ENCODE measurements around the gene ANKRD29.
A peak's percentile ranks its signal among the peaks of the same experiment; 100 is the strongest.
"Not testable (repeated sequence)": the region's sequence is repeated elsewhere in the genome, so short reads cannot be mapped to it uniquely, and the experiment has no call there.

ANKRD29 gene

DNA sequence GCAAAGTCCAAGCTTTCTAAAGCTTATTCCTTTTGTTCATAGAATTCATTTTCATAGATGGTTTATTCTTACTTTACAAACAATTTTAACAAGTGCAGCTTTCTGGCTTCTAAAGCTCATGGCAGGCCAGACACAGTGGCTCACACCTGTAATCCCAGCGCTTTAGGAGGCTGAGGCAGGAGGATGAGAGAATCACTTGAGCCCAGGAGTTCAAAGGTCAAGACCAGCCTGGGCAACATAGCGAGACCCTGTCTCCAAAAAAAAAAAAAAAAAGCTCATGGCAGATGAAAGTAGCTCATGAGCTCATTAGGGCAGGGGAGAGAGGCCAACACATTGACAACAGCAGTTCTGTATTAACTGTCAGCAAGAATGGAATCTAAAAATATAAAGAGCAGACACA, 48.3 kb downstream of the ANKRD29 start:
- TF ChIP-seq JUND (IDR thresholded peaks at IDR 0.05; ENCODE audit: low read depth) = no peak
- in situ Hi-C loops (cut with HindIII; ENCODE audit: low pct_unique_long_range_greater_than_20kb, low sequenced_read_pairs) = no loop called here
- no peak for DNase-seq (ENCODE audit: low read depth in 1 of 2, low spot score in 1 of 2)

DNA sequence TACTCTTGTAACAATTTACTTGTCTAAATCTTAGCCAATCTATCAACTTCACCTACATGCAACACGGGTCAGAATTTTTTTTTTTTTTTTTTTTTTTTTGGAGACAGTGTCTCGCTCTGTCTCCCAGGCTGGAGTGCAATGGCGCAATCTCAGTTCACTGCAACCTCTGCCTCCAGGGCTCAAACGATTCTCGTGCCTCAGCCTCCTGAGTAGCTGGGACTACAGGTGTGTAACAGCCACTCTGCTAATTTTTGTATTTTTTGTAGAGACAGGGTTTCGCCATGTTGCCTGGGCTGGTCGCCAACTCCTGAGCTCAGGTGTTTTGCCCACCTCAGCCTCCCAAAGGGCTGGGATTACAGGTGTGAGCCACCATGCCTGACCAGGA, 49.6 kb downstream of the ANKRD29 start:
- in situ Hi-C loops (cut with HindIII; ENCODE audit: low pct_unique_long_range_greater_than_20kb, low sequenced_read_pairs); DNase-seq (ENCODE audit: low read depth in 1 of 2, low spot score in 1 of 2): not testable (repeated sequence)

DNA sequence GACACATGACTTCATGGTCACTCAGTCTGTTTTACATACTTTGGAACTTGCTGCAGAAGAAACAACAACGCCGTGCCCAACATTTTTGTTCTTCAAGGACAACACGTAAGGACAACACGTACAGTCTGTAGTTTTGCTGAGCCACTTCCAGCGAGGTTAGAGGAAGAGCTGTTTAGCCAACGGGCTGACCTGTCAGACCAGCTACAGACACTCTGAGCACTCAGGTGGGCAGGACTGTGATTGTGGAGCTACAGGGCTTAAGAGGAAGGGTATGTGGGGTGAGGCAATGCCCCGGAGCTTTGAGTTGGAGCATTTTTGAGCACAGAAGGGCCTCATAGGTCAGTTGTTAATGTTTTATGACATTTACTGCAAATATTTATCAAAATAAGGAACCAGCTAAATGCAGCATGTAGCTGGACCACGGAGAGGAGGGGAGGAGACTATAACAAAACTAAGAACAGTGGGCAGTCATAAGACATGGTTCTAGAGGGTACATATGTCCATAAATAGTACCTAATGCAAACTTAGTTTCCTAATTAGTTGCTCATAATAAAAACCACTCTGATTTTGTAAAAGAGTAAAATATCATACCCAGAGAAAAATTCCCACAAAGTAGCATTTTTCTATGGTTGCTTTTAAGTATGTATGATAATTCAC, 50.1 kb downstream of the ANKRD29 start:
- TF ChIP-seq JUND (IDR thresholded peaks at IDR 0.05; ENCODE audit: low read depth) = no peak
- in situ Hi-C loops (cut with HindIII; ENCODE audit: low pct_unique_long_range_greater_than_20kb, low sequenced_read_pairs) = no loop called here
- peak in 1 of 2 experiments; percentile 31 for DNase-seq (ENCODE audit: low read depth in 1 of 2, low spot score in 1 of 2)

- in situ Hi-C loops (cut with HindIII; ENCODE audit: low pct_unique_long_range_greater_than_20kb, low sequenced_read_pairs) = no loop called here
- no peak for DNase-seq (ENCODE audit: low read depth in 1 of 2, low spot score in 1 of 2)
- no peak for TF ChIP-seq JUND (IDR thresholded peaks at IDR 0.05; ENCODE audit: low read depth)
Measured at GRCh38 chr18:23609390-23610023, 53.2 kb downstream of the ANKRD29 start.

DNA sequence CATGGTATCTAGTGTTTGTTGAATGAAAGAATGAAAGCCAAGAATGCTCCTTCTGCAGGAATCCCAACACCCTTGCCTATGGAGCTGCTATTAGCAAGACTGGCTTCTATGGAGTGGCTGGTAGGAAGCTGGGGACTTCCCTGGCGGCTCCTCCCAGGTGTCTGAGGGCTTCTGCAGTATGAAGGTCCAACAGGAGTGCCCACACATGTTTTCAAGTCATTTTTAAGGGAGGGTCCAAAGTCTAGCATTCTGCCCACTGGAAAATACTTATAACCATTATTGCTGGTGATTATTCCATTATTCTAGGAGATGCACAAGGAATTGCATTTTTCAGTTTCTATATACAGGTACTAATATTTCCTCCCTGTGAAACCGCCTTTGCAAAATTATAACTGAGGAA, 54.5 kb downstream of the ANKRD29 start:
- no peak for TF ChIP-seq JUND (IDR thresholded peaks at IDR 0.05; ENCODE audit: low read depth)
- in situ Hi-C loops (cut with HindIII; ENCODE audit: low pct_unique_long_range_greater_than_20kb, low sequenced_read_pairs) = no loop called here
- no peak for DNase-seq (ENCODE audit: low read depth in 1 of 2, low spot score in 1 of 2)

- DNase-seq (ENCODE audit: low read depth in 1 of 2, low spot score in 1 of 2) = peak in 1 of 2 experiments; percentile 30
- no peak for TF ChIP-seq JUND (IDR thresholded peaks at IDR 0.05; ENCODE audit: low read depth)
- in situ Hi-C loops (cut with HindIII; ENCODE audit: low pct_unique_long_range_greater_than_20kb, low sequenced_read_pairs) = no loop called here
Measured at GRCh38 chr18:23605941-23606340, 56.8 kb downstream of the ANKRD29 start.

GRCh38 chr18:23599809-23600208, 62.9 kb downstream of the ANKRD29 start:
- DNase-seq (ENCODE audit: low read depth in 1 of 2, low spot score in 1 of 2) = no peak
- in situ Hi-C loops (cut with HindIII; ENCODE audit: low pct_unique_long_range_greater_than_20kb, low sequenced_read_pairs) = no loop called here
- TF ChIP-seq JUND (IDR thresholded peaks at IDR 0.05; ENCODE audit: low read depth) = no peak

- in situ Hi-C loops (cut with HindIII; ENCODE audit: low pct_unique_long_range_greater_than_20kb, low sequenced_read_pairs) = no loop called here
- no peak for TF ChIP-seq JUND (IDR thresholded peaks at IDR 0.05; ENCODE audit: low read depth)
- DNase-seq (ENCODE audit: low read depth in 1 of 2, low spot score in 1 of 2) = no peak
Measured at GRCh38 chr18:23596183-23596582, 66.5 kb downstream of the ANKRD29 start.

DNA sequence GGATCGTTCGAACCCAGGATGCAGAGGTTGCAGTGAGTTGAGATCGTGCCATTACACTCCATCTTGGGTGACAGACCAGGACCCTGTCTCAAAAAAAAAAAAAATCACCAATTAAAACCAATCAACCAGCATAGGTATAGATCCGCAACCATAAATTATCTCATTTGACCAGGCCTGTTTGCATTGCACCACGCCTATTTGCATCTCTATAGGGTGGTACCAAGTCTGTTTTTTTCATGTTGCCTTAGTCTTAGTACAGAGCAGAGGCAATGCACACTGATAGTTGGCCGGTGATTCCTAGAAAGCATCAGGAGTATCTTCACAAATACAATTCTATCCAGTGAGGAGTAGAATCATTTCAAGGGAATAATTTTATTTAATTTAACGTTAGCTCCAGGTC, 67.1 kb downstream of the ANKRD29 start:
- no peak for TF ChIP-seq JUND (IDR thresholded peaks at IDR 0.05; ENCODE audit: low read depth)
- DNase-seq (ENCODE audit: low read depth in 1 of 2, low spot score in 1 of 2) = no peak
- in situ Hi-C loops (cut with HindIII; ENCODE audit: low pct_unique_long_range_greater_than_20kb, low sequenced_read_pairs) = no loop called here

DNA sequence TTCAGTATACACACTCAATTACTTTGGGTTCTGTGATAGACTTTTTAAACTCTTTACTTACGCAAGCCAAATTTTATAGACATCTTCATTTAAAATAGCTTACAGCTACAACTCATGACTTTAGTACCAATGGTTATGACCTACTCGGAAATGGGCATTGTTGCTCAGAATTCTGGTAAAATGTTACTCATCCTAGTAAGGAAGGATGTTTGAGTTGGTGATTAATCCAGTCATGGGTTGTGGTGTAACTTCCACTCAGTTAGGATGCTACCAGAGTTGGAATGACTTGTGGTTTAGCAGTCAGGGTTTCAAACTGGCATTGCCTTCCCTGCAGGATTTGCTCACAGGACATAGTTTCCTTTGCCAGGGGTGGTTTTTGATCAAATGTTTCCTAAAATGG, 69.0 kb downstream of the ANKRD29 start:
- no peak for DNase-seq (ENCODE audit: low read depth in 1 of 2, low spot score in 1 of 2)
- TF ChIP-seq JUND (IDR thresholded peaks at IDR 0.05; ENCODE audit: low read depth) = no peak
- in situ Hi-C loops (cut with HindIII; ENCODE audit: low pct_unique_long_range_greater_than_20kb, low sequenced_read_pairs) = no loop called here

DNA sequence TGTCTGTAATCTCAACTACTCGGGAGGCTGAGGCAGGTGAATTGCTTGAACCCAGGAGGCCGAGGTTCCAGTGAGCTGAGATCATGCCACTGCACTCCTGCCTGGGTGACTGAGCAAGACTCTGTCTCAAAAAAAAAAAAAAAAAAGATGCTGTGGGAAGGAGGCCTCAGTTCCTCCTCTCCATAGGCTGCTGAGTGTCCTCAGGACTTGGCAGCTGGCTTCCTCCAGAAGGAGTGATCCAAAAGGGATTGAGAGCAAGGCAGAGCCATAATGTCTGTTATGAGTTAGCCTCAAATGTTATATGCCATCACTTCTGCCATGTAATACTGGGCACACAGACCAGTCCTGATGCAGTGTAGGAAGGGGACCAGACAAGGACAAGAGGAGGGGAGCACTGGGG, 69.8 kb downstream of the ANKRD29 start:
- no peak for TF ChIP-seq JUND (IDR thresholded peaks at IDR 0.05; ENCODE audit: low read depth)
- no peak for DNase-seq (ENCODE audit: low read depth in 1 of 2, low spot score in 1 of 2)
- in situ Hi-C loops (cut with HindIII; ENCODE audit: low pct_unique_long_range_greater_than_20kb, low sequenced_read_pairs) = no loop called here

DNA sequence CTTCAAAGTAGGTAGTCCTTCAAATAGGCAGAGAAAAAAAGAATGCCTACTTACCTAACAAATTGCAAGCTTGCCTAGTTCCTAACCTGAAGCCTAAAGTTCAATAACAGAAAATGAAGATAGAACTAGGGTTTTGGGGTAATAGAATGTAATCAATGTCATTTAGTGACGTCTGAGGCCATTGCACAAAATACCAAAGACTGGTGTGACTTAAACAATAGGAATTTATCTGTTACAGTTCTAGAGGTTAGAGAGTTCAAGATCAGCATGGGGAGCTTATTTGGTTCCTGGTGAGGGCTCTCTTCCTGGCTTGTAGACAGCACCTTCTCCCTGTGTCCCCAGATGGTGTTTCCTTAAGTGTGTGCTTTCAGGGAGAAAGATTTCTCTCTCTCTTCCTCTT, 71.7 kb downstream of the ANKRD29 start:
- no peak for DNase-seq (ENCODE audit: low read depth in 1 of 2, low spot score in 1 of 2)
- no peak for TF ChIP-seq JUND (IDR thresholded peaks at IDR 0.05; ENCODE audit: low read depth)
- in situ Hi-C loops (cut with HindIII; ENCODE audit: low pct_unique_long_range_greater_than_20kb, low sequenced_read_pairs) = no loop called here

GRCh38 chr18:23588836-23589560, 73.7 kb downstream of the ANKRD29 start:
- in situ Hi-C loops (cut with HindIII; ENCODE audit: low pct_unique_long_range_greater_than_20kb, low sequenced_read_pairs) = no loop called here
- DNase-seq (ENCODE audit: low read depth in 1 of 2, low spot score in 1 of 2) = no peak

More at GRCh38 chr18:23588836-23589560, 73.7 kb downstream of the ANKRD29 start:
- no peak for TF ChIP-seq JUND (IDR thresholded peaks at IDR 0.05; ENCODE audit: low read depth)

All from T47D (cell line).